Vagina (tissue), 2 donors: ENCODE measurements around the gene CCSER1.

ENCODE experiments used
- POLR2A ChIP-seq, 2 donors: fragments of 450-650 bp; IDR thresholded peaks; one replicate each; pipeline ENCODE4 v1.6.1; 2017; ENCODE audit warnings: antibody characterized with exemption in 2 of 2, mild to moderate bottlenecking in 2 of 2, moderate library complexity in 2 of 2
- POLR2AphosphoS5 ChIP-seq, 2 donors: sonication (generic); formaldehyde crosslinking; IDR thresholded peaks; one replicate each; pipeline ENCODE4 v1.9.0; 2017; ENCODE audit warnings: antibody characterized with exemption in 2 of 2, mild to moderate bottlenecking in 2 of 2, low read depth in 1 of 2; ENCODE audit not compliant: insufficient read depth in 1 of 2

- TF ChIP-seq POLR2A (IDR thresholded peaks at IDR 0.05) (no peak), POLR2AphosphoS5 (IDR thresholded peaks at IDR 0.05; ENCODE audit: insufficient read depth in 1 of 2, low read depth in 1 of 2) (no peak)
Measured at GRCh38 chr4:91426725-91427124, 1299.5 kb downstream of the CCSER1 start.
